GM21515 (cell line): ENCODE data around the gene PLXNA2.

Source experiments
- ATAC-seq: cut with Tn5 transposase; IDR thresholded peaks from one replicate; pipeline ENCODE4 v1.9.1; 2021; ENCODE audit not compliant: unreplicated experiment

PLXNA2 gene

DNA sequence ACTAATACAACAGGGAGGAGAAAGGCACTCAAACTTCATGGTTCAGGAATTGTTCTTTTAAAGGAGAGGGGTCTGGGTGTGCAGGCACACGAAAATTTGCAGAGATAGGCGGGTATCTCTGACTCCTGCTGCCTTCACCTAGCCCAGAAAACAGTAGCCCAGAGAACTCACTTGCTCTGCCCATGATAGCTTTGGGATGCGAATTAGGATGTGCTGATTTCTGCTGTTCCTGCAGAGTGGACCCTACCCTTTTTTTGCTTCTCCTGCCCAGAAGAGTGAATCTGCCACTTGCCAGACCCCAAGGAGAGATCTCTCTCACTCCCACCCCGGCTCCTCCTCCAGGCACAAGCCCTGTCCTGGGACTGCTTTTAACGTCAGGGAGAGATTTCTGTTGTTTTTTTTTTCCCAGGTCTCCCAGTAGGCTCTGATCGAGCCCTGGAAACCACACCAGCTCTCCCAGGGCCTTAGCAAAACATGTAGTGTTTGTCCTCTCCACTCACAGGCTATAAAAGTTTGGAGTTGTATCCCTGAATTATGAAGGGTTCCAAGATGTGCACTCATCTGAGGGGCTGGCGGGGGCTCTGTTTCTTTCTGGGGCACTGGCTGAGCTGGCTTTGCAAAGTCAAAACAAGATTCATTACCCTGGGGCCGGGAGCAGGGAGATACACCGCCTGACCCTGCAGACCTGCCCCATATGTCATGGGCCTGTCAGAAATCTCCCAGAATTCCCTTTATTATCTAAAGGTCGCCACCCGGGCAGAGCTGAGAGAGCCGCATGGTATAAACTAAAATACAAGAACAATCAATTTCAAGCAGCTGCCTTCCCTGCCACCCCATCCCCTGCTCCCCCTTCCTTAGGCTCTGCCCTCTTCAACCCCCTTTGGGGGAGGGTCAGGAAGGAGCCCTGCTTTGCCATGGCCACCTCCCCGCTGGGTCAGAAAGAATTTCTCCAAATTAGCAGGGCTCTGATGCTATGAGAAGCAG, 17.9 kb downstream of the PLXNA2 start:
- ATAC-seq, result no peak

DNA sequence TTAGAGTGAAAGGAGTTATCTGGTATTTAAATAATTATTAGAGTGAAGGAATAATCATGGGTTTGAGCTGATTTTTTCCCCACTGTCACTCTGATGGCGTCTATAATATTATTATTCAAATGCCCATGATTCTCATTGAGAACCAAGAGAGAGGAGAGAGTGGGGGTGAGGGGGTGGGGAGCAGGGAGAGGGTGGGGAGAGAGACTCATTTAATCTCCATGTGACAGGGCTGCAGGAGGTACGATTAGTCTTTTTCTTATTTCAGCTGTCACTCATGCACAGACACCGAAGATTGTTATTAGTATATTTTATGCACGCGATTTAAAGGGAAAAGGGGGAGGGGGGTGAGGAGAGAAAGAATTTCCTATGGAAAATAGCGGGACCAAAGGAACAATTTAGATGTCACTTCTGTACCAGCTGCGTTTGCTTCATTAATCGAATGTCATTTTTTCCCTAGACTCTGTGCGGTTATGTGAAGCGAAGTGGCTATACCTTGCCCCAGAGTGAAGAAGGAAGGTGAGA, 19.9 kb downstream of the PLXNA2 start:
- ATAC-seq, result no peak

GRCh38 chr1:208223136-208223535, 21.0 kb downstream of the PLXNA2 start:
- ATAC-seq, result no peak

- ATAC-seq, result no peak
Measured at GRCh38 chr1:208222376-208223126, 21.6 kb downstream of the PLXNA2 start.

DNA sequence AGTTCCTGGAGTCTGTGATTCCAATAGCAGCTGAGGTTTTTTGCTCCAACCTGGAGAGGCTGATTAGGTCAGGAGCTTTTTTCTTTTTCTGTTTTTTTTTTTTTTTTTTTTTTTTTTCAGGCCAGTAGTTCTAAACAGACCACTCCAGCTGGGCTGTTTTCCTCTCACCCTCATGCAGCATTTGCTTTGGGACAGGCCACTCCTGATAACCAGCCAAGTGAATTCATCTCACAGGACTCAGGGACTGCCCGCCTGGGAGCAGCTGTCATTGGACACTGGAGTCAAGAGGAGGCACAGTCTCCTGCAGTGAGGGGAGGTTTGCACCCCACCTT, 22.9 kb downstream of the PLXNA2 start:
- ATAC-seq, result no peak

- ATAC-seq, result no peak
Measured at GRCh38 chr1:208219659-208220282, 24.4 kb downstream of the PLXNA2 start.

DNA sequence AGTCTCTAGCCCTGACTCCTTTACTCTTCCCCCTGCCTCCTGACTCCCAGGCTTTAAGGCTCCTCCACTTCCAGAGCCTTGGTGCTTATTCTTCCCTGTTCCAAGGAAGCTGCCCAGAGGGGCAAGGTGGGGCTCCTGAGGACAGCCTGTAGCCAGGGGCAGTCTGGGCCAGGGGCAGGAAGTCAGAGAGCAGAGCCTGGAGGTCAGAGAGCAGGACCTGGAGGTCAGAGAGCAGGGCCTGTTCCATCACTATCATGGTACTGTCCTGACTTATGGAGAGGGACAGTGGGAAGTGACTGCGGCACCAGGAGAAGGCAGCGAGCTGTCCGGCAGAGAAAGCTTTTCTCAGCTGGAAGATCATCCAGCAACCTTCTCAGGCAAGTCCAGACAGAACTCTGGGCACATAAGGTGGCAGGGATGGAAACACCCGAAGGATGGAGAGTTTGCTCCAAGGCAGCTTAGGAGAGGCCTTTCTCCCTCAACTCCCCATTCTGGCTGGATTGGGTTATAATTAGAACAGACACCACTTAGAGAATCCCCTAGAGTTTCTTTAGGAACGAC, 25.0 kb downstream of the PLXNA2 start:
- ATAC-seq, result no peak

GRCh38 chr1:208218237-208219097, 25.7 kb downstream of the PLXNA2 start:
- ATAC-seq, result no peak

GRCh38 chr1:208217781-208218180, 26.4 kb downstream of the PLXNA2 start:
- ATAC-seq, result no peak

DNA sequence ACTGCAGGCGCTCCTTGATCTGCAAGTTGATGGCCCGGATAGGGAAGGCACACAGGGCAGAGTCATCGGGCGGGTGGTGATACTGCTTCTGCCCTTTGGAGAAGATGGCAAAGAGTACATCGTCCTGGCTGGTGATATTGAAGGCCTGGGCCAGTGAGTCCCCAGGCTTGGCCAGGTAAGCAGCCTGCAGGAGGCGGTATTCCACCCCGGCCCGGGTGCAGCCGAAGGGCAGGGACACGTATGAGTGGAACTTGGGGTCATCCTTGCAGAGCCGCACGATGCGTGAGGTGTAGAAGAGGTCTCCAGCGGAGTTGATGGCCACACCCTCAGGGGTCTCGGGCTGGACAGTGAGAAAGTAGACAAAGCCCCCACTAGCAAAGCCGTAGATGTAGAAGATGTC, 27.4 kb downstream of the PLXNA2 start:
- ATAC-seq, result no peak

GRCh38 chr1:208216062-208216461, 28.1 kb downstream of the PLXNA2 start:
- no peak for ATAC-seq

DNA sequence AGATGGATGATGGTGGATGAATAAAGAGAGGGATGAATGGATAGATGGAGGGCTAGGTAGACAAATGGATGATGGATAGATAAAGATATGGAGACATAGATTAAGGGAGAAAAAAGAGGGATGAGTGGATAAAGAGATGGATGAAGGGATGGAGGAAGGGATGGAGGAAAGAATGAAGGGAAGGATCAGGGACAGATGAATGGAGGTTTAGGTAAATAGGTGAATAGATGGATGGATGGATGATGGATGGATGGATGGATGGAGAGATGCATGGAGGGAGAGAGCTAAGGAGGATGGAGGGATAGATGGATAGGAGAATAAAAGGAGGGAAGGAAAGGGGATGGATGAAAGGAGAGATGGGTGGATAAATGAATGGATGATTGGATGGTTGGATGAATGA, 28.8 kb downstream of the PLXNA2 start:
- no peak for ATAC-seq

- no peak for ATAC-seq
Measured at GRCh38 chr1:208213786-208214185, 30.4 kb downstream of the PLXNA2 start.

GRCh38 chr1:208212893-208213292, 31.3 kb downstream of the PLXNA2 start:
- no peak for ATAC-seq

DNA sequence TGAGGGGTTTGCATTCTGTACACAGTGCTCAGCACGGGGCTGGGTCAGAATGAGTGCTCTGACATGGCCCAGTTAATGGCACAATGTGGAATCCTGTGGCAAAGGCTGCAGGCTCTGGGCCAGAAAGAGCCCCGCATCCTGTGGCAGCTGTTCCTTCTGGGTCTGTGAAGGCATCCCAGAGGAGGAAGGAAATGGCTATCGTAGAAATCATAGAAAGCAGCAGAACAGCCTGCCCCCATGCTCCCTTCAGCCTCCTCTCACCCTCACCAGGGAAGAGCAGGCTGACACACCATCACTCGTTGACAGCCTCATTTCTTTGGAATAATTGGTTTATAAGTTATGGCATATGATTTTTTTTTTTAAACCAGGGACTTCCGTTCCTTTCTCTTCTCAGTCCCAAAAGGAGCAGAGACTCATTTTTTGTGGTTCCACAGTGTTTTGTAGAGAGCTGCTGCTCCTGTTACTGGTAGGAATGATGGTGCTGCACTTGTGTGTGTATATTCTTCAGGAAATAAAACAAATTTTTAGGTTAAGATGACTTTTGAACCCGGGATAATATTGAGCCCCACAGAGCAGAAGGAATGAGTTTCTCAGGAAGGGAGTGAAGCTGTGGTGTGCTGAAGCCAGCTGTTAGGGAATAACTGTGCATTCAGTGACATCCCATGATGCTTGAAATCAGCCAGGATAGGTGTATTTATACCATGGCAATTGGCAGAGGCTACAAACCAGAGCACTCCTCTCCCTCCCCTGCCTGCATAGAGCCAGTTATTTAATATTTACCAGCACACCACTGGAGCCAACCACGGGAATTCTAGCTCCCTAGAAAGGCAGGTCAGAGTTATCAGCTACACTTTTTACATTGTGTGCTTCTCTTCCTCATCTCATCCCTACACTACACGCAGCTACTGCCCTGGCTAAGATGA, 32.0 kb downstream of the PLXNA2 start:
- ATAC-seq, result no peak

DNA sequence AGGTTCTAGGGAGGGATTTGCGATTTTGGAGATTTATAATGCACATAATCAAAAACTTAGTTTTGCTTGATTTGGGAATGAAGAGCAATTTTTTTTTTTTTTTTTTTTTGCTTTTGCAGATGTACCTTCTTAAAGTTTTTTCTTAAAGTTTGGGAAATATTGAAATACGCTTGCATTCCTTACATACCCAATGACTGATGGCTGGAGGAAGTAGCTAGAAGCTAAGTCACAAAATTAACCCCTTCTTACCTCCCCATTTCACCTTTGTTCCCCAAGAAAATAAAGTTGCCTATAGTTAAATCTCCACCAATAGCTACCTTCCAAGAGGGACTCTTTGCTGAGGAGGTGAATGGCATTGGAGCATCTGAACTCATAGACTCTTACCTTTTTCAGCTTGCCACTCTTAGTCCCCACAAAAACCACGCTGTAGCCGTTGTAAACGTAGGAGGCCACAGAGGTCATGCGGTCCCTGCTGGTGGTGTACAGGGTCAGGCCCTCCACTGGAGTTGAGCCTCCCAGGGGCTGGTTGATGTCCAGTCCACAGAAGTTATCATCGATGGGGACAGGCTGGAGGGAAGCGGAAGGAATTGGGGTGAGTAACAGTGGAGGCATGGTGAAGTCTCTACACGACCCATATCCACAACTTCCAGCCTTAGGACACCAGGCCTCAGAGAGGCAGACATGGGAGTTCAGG, 34.1 kb downstream of the PLXNA2 start:
- no peak for ATAC-seq

GRCh38 chr1:208209286-208209685, 34.9 kb downstream of the PLXNA2 start:
- ATAC-seq, result no peak

DNA sequence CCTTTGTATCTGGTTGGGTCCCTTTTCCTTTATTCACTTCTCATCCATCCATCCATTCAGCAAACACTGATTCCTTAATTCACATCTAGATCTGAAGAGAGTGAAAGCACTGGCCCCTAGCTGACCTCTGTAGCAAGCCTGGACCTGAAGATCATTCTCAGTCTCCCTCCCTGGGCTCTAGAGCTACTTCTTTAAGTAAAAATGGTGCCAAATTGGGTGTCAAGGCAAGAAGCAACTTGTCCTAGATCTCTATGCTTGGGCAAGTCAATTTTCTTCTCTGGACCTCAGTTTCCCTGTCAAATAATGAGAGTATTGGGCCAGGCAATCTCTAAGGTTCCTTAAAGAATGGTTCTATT, 36.1 kb downstream of the PLXNA2 start:
- no peak for ATAC-seq
